ENCODE measurements around the gene HYAL3.

The HYAL3 gene, protein sequence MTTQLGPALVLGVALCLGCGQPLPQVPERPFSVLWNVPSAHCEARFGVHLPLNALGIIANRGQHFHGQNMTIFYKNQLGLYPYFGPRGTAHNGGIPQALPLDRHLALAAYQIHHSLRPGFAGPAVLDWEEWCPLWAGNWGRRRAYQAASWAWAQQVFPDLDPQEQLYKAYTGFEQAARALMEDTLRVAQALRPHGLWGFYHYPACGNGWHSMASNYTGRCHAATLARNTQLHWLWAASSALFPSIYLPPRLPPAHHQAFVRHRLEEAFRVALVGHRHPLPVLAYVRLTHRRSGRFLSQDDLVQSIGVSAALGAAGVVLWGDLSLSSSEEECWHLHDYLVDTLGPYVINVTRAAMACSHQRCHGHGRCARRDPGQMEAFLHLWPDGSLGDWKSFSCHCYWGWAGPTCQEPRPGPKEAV

DNA sequence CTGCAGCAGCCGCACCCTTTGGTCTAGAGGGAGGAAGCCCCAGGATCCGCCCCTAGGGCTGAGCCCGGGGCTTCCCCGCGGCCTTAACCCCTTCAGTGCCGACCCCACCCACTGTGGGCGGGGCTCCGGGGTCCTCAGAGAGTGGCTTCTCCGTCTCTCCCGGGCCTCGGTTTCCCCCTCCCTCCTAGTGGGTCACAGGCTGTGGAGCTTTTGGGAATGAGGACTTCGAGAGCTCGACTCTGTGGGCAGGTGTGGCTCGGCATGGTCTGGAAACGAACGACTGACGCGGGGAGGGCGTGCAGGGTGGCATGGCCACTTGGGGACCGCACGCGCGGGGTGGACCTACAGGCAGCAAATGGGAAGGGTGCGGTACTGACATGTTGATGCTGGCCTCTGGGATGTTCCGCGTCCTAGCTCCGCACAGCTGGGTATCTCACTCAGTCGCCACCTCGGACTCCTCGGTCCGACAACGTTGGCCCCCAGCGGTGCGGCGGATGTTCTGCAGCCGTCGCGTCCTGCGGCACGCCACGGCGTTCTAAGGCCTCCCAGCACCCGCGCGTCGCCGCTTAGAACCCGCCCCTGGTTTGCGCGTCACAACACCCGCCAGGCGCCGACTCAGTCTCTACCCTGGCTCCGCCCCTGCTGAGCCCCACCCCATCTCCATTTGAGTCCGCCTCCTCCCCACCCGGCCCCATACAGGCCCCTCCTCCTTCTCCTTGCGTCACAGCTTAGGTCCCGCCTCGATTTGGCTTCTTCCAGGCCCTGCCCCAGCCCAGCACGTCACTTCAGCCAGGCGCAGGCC lies at the start of gene HYAL3, which contains the start of gene NAA80:
HYAL3 (minus strand) TSS at position 570 of the 802 bp plus-strand sequence. CDS start 3,803 bp downstream, outside the sequence.
NAA80 (minus strand) TSS at position 570 of the 802 bp plus-strand sequence. CDS start 1,942 bp downstream, outside the sequence.
- peak; percentile 99 for DNase-seq

GRCh38 chr3:50347187-50347813 lies 48.1 kb upstream of the HYAL3 start:
- peak; percentile 78 for DNase-seq

DNA sequence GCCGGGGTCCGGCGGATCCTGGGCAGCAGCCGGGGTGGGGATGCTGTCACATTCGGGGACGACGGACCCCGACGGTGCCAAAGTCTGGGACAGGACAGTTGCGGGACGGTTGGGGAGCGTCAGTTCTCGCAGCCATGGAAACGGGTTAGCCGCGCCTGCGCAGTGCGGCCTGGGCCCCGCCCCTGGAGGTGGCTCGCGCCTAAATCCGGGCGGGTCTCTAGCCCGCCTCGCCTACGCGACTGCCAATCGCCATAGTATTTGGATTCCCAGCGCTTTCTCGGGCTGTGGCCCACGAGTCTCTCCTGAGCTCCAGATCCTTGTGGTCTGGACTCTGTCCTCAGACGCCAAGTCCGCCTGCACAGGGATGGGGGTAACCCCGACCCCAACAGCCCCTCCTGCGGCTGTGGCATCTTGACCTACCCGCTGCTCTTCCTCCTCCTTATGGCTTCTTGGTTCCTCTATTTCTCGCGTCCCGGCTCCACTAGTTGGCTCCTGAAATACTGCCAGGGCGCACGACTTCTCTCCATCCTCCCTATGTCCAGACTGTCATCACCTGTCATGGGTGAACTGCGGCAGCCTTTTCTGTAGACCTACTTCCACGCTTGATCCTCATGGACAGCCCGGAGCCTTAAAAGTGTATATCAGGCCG lies 46.5 kb upstream of the HYAL3 start, which contains the start of gene ZMYND10:
ZMYND10 (minus strand) TSS at position 147 of the 649 bp plus-strand sequence. CDS start 153 bp downstream, outside the sequence.
- DNase-seq: peak; percentile 75

DNA sequence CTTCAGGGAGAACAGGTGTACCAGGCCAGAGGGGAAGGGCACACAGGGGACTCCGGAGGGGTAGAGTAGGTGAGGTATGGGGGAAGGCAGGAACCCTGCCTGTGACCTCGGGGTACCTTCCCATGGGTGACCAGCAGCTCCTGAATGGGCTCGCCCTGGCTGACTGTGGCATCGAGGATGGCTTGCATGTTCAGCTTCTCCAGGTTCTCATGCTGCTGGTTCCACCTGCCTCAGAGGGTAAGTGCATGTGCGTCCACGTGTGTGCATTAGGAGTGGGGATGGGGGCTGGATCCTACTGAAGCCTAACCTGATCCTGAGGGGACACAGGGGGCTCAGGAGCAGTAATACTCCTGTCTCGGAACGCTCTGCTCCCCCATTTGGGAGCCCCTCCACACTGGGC lies 45.8 kb upstream of the HYAL3 start:
- DNase-seq: no peak

- DNase-seq: no peak
Measured at GRCh38 chr3:50342813-50343633, 43.8 kb upstream of the HYAL3 start.

DNA sequence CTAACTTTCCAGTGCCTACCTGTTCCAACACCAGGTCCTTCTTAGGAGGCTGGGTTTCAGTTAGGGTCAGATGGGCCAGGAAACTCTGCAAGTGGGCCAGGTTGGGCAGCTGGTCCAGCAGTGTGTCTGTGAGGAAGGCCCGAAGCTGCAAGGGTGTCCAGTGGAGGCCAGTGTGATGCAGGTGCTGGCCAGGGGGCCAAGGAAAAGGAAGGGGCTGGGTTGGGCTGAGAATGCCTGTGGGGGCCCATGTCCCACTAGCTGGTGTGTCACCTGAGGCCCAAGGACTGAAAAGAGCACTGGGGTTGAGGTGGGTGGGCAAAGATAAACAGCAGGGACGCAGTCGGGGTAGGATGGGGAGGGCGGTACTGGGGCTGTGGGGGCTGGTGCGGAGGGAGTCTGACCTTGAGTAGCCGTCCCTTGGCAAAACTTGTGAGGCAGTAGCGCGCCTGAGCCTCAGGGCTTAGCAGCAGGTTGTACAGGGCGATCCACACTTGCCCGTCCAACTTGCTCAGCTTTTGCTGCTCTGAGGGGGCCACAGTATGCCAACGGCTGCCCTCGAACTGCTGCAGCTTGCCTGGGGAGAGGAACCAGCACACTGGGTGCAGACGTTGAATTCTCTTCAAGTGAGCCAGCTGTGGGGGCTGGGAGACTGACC lies 42.9 kb upstream of the HYAL3 start:
- DNase-seq: no peak

DNA sequence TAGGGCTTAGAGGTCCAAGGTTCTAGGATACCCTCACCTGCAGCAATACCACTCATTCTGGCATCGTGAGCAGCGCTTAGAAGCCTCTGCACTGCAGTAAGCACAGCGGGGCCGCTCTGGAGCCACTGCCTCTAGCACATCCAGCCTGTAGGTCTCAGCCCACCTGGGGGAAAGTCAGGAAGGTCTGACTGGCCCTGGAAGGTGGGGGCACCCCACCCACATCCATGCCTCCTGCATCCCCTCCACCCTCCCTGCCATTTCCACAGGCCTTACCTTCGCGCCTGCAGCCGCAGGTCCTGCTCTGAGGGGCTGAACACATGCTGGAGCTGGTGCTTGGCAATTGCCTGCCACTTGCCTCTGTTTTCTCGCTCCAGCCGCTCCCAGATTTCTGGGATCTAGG lies 42.3 kb upstream of the HYAL3 start:
- no peak for DNase-seq

GRCh38 chr3:50340448-50341329 lies 41.5 kb upstream of the HYAL3 start, which contains the start of gene RASSF1:
RASSF1 (minus strand) TSS chr3:50340836; CDS start chr3:50340805, 31 bp downstream.
- peak; percentile 69 for DNase-seq

DNA sequence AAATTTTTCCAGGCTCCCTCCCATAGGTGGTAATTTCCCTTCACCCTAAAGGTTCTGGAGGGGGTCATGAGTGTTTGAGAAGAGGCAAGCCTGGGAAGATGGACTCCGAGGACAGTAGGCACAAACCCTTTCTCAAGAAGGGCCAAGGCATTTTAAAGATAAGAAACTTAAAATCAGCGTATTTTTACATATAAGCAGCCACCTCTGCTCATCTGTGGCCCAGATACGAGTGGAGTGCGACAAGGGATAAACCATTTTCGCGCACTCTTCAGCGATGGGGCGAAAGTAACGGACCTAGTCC lies 40.9 kb upstream of the HYAL3 start:
- no peak for DNase-seq

GRCh38 chr3:50339485-50340146 lies 40.4 kb upstream of the HYAL3 start:
- DNase-seq: no peak

DNA sequence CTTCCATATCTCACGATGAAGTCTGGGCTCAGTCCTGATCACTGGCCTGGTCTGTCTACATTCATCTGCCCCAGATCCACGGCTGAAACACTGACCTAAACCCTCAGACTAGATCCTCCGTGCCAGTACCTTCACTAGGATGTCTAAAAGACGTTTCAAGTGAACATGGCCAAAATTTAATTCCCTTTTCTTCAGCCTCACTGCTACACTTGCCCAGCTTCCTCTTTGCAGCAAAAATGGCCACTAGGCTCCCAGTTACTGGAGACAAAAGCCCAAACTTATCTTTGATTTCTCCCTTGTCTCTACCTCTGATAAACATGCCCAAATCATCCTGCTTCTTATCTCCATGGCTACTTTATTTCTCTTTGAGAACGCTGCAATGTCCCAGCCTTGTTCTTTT lies 39.8 kb upstream of the HYAL3 start:
- no peak for DNase-seq

DNA sequence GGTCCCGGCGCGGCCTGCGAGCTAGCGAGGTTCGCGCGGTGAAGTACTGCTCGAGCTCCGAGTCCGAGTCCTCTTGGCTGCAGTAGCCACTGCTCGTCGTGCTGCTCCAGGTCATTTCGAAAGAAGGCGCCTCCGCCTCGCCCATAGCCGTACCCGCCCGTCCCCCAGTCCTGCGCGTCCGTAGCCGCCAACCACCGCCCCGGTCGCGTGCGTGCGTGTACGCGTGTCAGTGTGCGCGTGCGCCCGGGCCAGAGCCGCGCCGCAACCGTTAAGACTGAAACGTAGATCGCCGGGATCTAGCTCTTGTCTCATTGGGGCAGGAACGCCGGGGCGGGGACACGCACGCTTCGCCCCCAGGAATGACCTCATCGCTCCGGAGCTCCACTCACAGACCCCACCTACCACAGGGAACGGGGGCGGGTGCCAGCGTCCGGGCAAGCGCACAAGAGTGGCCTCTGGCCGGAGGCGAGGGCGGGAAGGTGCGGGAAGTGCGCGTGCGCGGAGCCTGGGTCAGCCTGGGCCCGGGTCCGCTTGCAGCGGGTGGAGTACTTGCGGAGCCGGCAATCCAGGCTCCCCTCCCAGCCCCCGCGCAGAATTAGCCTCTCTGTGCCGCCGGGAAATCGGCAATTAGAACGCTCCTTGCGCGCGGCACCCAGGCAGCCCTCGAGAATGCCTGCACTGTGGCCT lies 38.1 kb upstream of the HYAL3 start:
- peak; percentile 96 for DNase-seq

GRCh38 chr3:50336452-50337174 lies 37.4 kb upstream of the HYAL3 start:
- DNase-seq: no peak

DNA sequence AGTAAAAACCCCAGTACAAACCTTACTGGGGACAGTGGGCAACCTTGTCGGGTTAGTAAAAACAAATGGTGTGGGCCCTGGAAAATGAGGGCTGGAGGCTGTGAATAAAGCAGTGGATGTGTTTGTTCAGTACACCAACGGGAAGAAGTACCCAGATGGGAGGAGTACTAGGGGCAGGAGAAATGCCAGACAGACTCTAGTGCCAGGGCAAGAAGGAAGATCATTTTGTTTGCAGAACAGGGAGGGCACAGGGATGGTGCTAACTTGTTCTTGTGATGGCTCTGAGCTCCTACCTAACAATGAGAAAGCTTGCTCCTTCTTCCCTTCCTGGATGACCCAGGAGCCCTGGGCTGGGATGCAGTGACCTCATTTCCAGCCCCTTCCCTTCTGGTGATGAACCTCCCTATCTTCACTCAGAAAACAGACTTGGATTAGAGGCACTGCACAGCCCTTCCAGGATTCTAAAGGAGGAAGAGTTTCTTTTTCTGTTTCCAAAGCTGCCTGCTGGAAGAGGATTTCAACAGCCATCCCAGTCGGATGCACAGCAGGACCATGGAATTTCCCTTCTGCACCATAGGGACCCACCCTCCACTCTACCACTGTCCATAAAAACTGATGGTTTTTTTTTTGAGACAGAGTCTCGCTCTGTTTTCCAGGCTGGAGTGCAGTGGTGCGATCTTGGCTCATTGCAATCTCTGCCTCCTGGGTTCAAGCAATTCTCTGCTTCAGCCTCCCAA lies 35.3 kb upstream of the HYAL3 start:
- DNase-seq: no peak

GRCh38 chr3:50333744-50334328 lies 34.6 kb upstream of the HYAL3 start:
- DNase-seq: no peak

- DNase-seq: no peak
Measured at GRCh38 chr3:50331364-50331907, 32.2 kb upstream of the HYAL3 start.

DNA sequence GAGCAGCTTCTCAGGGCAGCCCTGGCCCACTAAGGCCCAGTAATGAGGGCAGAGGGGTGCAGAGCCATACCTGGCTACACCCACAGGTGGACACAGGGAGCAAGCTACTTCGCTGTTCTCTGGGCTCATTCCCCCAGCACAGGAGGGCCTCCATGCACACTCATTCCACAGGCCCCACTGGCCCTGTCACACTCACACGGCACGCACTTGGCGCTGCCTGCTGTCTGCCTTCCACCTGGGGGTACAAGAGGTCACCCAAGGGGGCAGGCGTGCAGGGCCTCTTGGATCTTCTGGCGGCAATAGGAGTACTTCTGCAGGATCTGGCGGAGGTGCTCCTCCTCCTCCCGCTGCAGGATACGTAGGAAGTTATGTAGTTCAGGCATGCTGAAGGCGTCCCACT lies 31.1 kb upstream of the HYAL3 start:
- DNase-seq: no peak

All from activated naive CD4-positive, alpha-beta T cell treated with Interleukin-2 at 50 U/mL for 16 hours (primary cell).